GM12878 (cell line): ENCODE measurements around the gene RAB8A. TPM values are rescaled to one million over a fixed set of nuclear protein-coding genes. Genes with fewer than 3 reads are reported as not detected.

Experiments used
- ATAC-seq: fragments of 200-7000 bp; cut with Tn5 transposase; 3 replicates; pipeline ENCODE4 v1.9.1; 2020; ENCODE audit warnings: mild to moderate bottlenecking, moderate library complexity
- BruUV-seq: library from RNA; stranded (reverse); fragments of 400-500 nt; replicated peaks from 2 replicates; lab custom pipeline; 2021; lab: Mats Ljungman, UMichigan
- CTCF ChIA-PET: fragments of 300-600 bp; sonication (Branson Sonifier 250); formaldehyde crosslinking; extraction: SDS; loops from one replicate; lab custom pipeline; 2021; ENCODE audit warnings: inconsistent platforms; lab: Yijun Ruan, JAX
- POLR2A ChIA-PET: fragments of 350-600 bp; formaldehyde crosslinking; extraction: SDS; loops from one replicate; lab custom pipeline; 2021; ENCODE audit warnings: inconsistent platforms; lab: Charles Lee
- RAD21 ChIA-PET: fragments of 300-600 bp; sonication (Branson Sonifier 250); formaldehyde crosslinking; loops from one replicate; lab custom pipeline; 2023; ENCODE audit warnings: antibody characterized with exemption; ENCODE audit not compliant: unreplicated experiment; lab: Charles Lee
- SMC1A ChIA-PET: fragments of 300-600 bp; sonication (Branson Sonifier 250); formaldehyde crosslinking; loops from one replicate; lab custom pipeline; 2023; ENCODE audit not compliant: unreplicated experiment, uncharacterized antibody; lab: Charles Lee
- DNase-seq: peaks from one replicate; pipeline ENCODE4 v3.0.0-alpha.2; 2011; ENCODE audit warnings: low read depth, low spot score
- FAIRE-seq: peaks from 3 replicates; lab custom pipeline; 2011; peaks lifted over from hg19 to GRCh38; lab: Jason Lieb, UNC
- H2AFZ ChIP-seq: 2 replicates; pipeline ENCODE4 v1.6.0; 2011; ENCODE audit warnings: low read depth, low read length, control low read depth; ENCODE audit not compliant: control insufficient read depth
- H3K27ac ChIP-seq: 2 replicates; pipeline ENCODE4 v1.5.1; 2011; ENCODE audit warnings: control low read depth; ENCODE audit not compliant: control insufficient read depth, insufficient read depth
- H3K27me3 ChIP-seq, 2 experiments: replicated peaks in 1 of 2; 2 replicates each; pipeline versions ENCODE4 v1.6.0 to v1.6.1; 2011; ENCODE audit warnings: low read length in 1 of 2; ENCODE audit not compliant: control insufficient read depth in 2 of 2, insufficient read depth in 2 of 2
- H3K36me3 ChIP-seq, 2 experiments: 2 replicates each; pipeline ENCODE4 v1.5.1; 2011; ENCODE audit warnings: low read length in 1 of 2; ENCODE audit not compliant: control insufficient read depth in 2 of 2, insufficient read depth in 2 of 2
- H3K4me1 ChIP-seq: 2 replicates; pipeline ENCODE4 v1.6.1; 2011; ENCODE audit warnings: mild to moderate bottlenecking, low read length, moderate library complexity, mixed read lengths; ENCODE audit not compliant: control insufficient read depth, insufficient read depth
- H3K4me2 ChIP-seq: 2 replicates; pipeline ENCODE4 v1.6.0; 2011; ENCODE audit warnings: control low read depth; ENCODE audit not compliant: control insufficient read depth, insufficient read depth
- H3K4me3 ChIP-seq: fragments of 200-600 bp; sonication (generic); 2 replicates; pipeline ENCODE4 v1.5.1; 2016
- H3K79me2 ChIP-seq: 2 replicates; pipeline ENCODE4 v1.6.0; 2011; ENCODE audit warnings: low read length; ENCODE audit not compliant: control insufficient read depth, insufficient read depth
- H3K9ac ChIP-seq: 2 replicates; pipeline ENCODE4 v1.8.0; 2011; ENCODE audit warnings: low read length, control low read depth, mixed read lengths; ENCODE audit not compliant: control insufficient read depth, insufficient read depth
- H3K9me3 ChIP-seq: replicated peaks from 3 replicates; pipeline ENCODE4 v1.5.1; 2011; ENCODE audit warnings: mild to moderate bottlenecking, low read length; ENCODE audit not compliant: control insufficient read depth, insufficient read depth
- H4K20me1 ChIP-seq: 2 replicates; pipeline ENCODE4 v1.6.0; 2011; ENCODE audit not compliant: control insufficient read depth, insufficient read depth
- BMI1 ChIP-seq: fragments of 450-650 bp; IDR thresholded peaks from 2 replicates; pipeline ENCODE4 v1.6.1; 2016; ENCODE audit warnings: mild to moderate bottlenecking, moderate library complexity, borderline replicate concordance
- CBX5 ChIP-seq: sonication (generic); IDR thresholded peaks from 2 replicates; pipeline ENCODE4 v1.6.1; 2016; ENCODE audit warnings: low read depth, moderate library complexity, mild to moderate bottlenecking, inconsistent platforms
- CEBPB ChIP-seq, 2 experiments: fragments of 150-350 bp in 1 of 2; IDR thresholded peaks; 2 replicates each; pipeline ENCODE4 v1.6.1; 2012 to 2014; ENCODE audit warnings: low read depth in 2 of 2, low read length in 2 of 2, borderline replicate concordance in 1 of 2, inconsistent platforms in 1 of 2
- IRF4 ChIP-seq: IDR thresholded peaks from 2 replicates; pipeline ENCODE4 v1.6.1; 2011; ENCODE audit warnings: low read depth, low read length
- MTA2 ChIP-seq: fragments of 450-650 bp; IDR thresholded peaks from 2 replicates; pipeline ENCODE4 v1.6.1; 2016; ENCODE audit warnings: low read depth, mild to moderate bottlenecking, moderate library complexity
- NFYB ChIP-seq: IDR thresholded peaks from 2 replicates; pipeline ENCODE4 v1.6.1; 2011; ENCODE audit warnings: low read depth, mild to moderate bottlenecking, low read length, improper control_type of control experiment, moderate library complexity; ENCODE audit not compliant: insufficient read depth
- POLR2A ChIP-seq: IDR thresholded peaks from 2 replicates; pipeline ENCODE4 v1.6.1; 2011; ENCODE audit warnings: low read depth, mild to moderate bottlenecking, low read length
- TCF12 ChIP-seq: IDR thresholded peaks from 2 replicates; pipeline ENCODE4 v1.6.1; 2011; ENCODE audit warnings: low read depth, mild to moderate bottlenecking, low read length
- WGBS: methylation state at CpG from one replicate; pipeline ENCODE4 v1.1.6; 2016; ENCODE audit warnings: low lambda C conversion rate; ENCODE audit not compliant: insufficient replicate concordance, insufficient coverage; ENCODE audit errors: missing lambda C conversion rate; 5-methylcytosine and 5-hydroxymethylcytosine counted together
- in situ Hi-C: fragments of 300-500 bp; cut with MboI; formaldehyde crosslinking; loops from 9 replicates; pipeline ENCODE4 v1.14.3; 2018; ENCODE audit warnings: mixed read lengths
- intact Hi-C: fragments of 100-400 bp; cut with micrococcal nuclease; formaldehyde crosslinking; loops from one replicate; pipeline ENCODE4 v1.14.2; 2022; ENCODE audit not compliant: unreplicated experiment
- polyA plus RNA-seq, 11 experiments: library from polyadenylated mRNA; depleted of rRNA in 4 of 11; unstranded in 6 of 11; stranded (reverse) in 5 of 11; fragments of >200 nt; fragmentation: Nextera tagmentation in 4 of 11; fragmentation: Illumina TruSeq in 1 of 11; extraction: Ambion mirVana in 4 of 11; extraction: Trizol in 1 of 11; gene quantifications; 1 replicate in 1 of 11; 2 replicates in 10 of 11; pipeline versions ENCODE4 v1.2.1 to v1.2.3, GENCODE V29; 2011 to 2016; ENCODE audit warnings: inconsistent platforms in 2 of 11, missing spikeins in 2 of 11, low read depth in 1 of 11
- total RNA-seq, 4 experiments: library from RNA; depleted of rRNA in 3 of 4; stranded (reverse); fragments of >200 nt in 3 of 4; fragmentation: Illumina TruSeq in 1 of 4; extraction: Trizol in 1 of 4; gene quantifications; 2 replicates each; pipeline versions ENCODE4 v1.2.1 to v1.2.3, GENCODE V29; 2013 to 2021
- TF ChIP-seq, protein P1 (sequence below): IDR thresholded peaks from 2 replicates; pipeline ENCODE4 v1.6.1; 2012; ENCODE audit warnings: low read length, inconsistent platforms

RAB8A gene
- total and polyA plus RNA-seq, 10 of the 15 experiments (the other 5 are each of a cell fraction or from before 2014, with no cell fraction given) = 23.9 to 314 (median 185) TPM

DNA sequence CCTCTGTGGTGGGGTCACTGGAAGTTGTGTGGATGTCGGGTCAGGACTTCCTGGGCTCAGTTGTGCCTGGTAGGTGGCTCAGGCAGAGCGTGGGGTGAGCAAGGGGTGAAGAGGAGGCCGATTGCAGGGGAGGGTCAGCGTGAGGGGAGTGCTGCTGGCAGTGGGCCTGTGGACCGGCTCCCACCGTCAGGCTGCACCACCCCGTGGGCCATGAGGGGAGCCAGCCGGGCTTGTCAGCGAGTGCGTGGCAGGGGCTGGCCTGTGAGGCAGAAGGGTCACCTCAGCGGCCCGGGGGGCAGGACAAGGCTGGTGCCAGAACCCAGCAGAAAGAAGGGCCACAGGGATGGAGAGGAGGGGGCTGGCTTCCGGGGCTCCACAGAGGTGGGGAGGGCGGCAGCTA, 13.3 kb downstream of the RAB8A start:
- ChIA-PET POLR2A (no interaction called here), SMC1A (no interaction called here), CTCF (no interaction called here), RAD21 (no interaction called here)
- Histone ChIP-seq H3K79me2 (peaks cover 29% of the 10 kb centered on the region), H2AFZ (no peak overlapping the region), H3K4me2 (no peak overlapping the region), H3K4me3 (no peak overlapping the region), H3K9me3 (no peaks in the 10 kb centered on the region), H4K20me1 (no peaks in the 10 kb centered on the region), H3K9ac (no peak overlapping the region), H3K27ac (no peak overlapping the region), H3K27me3 (no peaks in the 10 kb centered on the region), H3K4me1 (peaks cover 14% of the 10 kb centered on the region), H3K36me3 (peaks cover 59 to 81% of the 10 kb centered on the region in 2 experiments)
- no peak for FAIRE-seq
- WGBS = 99% methylated on average over 13 of the region's 14 CpGs
- TF ChIP-seq POLR2A (peak; percentile 51), CBX5 (no peak)
- no TSS peak for BruUV-seq
- DNase-seq = no peak
- in situ Hi-C loops (no loop called here), intact Hi-C loops (no loop called here)
- ATAC-seq = no peak

DNA sequence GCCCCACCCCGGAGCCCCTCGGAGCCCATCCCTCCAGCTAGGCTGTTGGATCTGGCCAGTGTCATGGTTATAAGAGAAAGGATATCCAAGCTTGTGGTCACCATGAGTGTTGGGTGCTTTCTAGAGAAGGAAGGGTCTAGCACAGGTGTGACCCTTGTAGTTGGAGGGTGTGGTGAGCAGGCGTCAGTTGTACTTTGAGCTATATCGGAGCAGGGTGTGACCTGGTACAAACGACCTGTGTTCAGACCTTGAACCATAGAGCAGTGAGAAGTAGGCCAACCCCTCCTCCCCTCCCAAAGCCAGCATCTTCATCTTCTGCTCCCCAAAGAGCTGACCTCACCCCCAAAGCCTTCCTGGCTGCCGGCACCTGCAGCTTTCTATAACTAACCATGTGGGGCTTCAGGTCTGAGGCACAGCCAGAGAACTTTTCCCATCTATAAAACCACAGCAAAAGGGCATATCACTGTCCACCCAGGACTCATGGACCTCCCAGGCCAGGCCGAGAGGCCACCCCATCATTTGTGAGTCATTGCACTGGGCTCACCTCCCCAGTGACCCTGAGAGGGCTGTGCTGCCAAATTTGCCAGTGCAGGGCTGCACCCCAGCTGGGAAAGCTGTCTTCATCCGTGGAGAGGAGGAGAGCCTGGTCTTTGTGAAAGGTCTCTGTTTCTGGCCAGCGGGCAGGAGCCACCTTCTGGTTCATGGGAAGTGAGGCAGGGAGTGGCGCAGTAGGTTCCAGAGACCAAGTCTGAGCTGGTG, 14.2 kb downstream of the RAB8A start:
- Histone ChIP-seq H3K9ac (no peak overlapping the region), H3K4me3 (no peak overlapping the region), H3K27me3 (no peaks in the 10 kb centered on the region), H3K36me3 (peaks cover 53 to 81% of the 10 kb centered on the region in 2 experiments), H3K4me1 (peaks cover 5% of the 10 kb centered on the region), H3K9me3 (no peaks in the 10 kb centered on the region), H3K79me2 (peaks cover 21% of the 10 kb centered on the region), H3K4me2 (no peak overlapping the region), H4K20me1 (no peaks in the 10 kb centered on the region), H3K27ac (no peak overlapping the region), H2AFZ (no peak overlapping the region)
- ChIA-PET RAD21 (no interaction called here), POLR2A (interaction anchor here (0.6 to 1.8 kb wide), 2 partner anchors 18 to 33 kb away, joined by 3 to 5 read pairs; partner anchors contain the start of gene HSH2D), SMC1A (no interaction called here), CTCF (no interaction called here)
- FAIRE-seq = no peak
- TF ChIP-seq POLR2A (0 out of 2 replicates have a peak, but pooled peaks have one; percentile 9), BMI1 (no peak), CEBPB (IDR thresholded peaks at IDR 0.05; ENCODE audit: borderline replicate concordance in 1 of 2, low read depth in 2 of 2, low read length in 2 of 2) (no peak), MTA2 (no peak), NFYB (no peak), TCF12 (no peak), IRF4 (no peak)
- TF ChIP-seq, protein P1, sequence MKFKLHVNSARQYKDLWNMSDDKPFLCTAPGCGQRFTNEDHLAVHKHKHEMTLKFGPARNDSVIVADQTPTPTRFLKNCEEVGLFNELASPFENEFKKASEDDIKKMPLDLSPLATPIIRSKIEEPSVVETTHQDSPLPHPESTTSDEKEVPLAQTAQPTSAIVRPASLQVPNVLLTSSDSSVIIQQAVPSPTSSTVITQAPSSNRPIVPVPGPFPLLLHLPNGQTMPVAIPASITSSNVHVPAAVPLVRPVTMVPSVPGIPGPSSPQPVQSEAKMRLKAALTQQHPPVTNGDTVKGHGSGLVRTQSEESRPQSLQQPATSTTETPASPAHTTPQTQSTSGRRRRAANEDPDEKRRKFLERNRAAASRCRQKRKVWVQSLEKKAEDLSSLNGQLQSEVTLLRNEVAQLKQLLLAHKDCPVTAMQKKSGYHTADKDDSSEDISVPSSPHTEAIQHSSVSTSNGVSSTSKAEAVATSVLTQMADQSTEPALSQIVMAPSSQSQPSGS = no peak
- no peak for ATAC-seq
- WGBS = 67% methylated on average over 10 of the region's 10 CpGs
- in situ Hi-C loops = no loop called here
- DNase-seq = no peak
- no TSS peak for BruUV-seq
- intact Hi-C loops = no loop called here
